OCI-LY3 (cell line): ENCODE results near the gene BPIFB2.
"Not testable (repeated sequence)": the region's sequence is repeated elsewhere in the genome, so short reads cannot be mapped to it uniquely, and the experiment has no call there.

Experiments used
- H2AFZ ChIP-seq: fragments of 200-600, 300-600 bp; shearing (Covaris generic); 2 replicates; pipeline ENCODE4 v1.6.0; 2014; ENCODE audit warnings: antibody characterized with exemption, low read depth, low read length
- H3K27ac ChIP-seq: fragments of 200-600, 300-600 bp; sonication (generic); 2 replicates; pipeline ENCODE4 v1.5.1; 2014; ENCODE audit warnings: mild to moderate bottlenecking, low read length, moderate library complexity, mixed read lengths
- H3K27me3 ChIP-seq: fragments of 200-600, 300-600 bp; sonication (generic); 2 replicates; pipeline ENCODE4 v1.6.1; 2014; ENCODE audit warnings: low read depth, low read length, mixed read lengths
- H3K36me3 ChIP-seq: fragments of 200-600, 300-600 bp; sonication (generic); replicated peaks from 2 replicates; pipeline ENCODE3; 2014; ENCODE audit warnings: low read depth, low read length, mixed read lengths
- H3K4me1 ChIP-seq: fragments of 300-600, 200-600 bp; sonication (generic); 2 replicates; pipeline ENCODE4 v1.6.1; 2014; ENCODE audit warnings: low read length, mixed read lengths
- H3K4me2 ChIP-seq: fragments of 200-600, 300-600 bp; sonication (generic); 2 replicates; pipeline ENCODE4 v1.6.1; 2014; ENCODE audit warnings: low read length, mixed read lengths
- H3K4me3 ChIP-seq: fragments of 300-600, 200-600 bp; sonication (generic); 2 replicates; pipeline ENCODE4 v1.5.1; 2014; ENCODE audit warnings: antibody characterized with exemption, mild to moderate bottlenecking, low read length, moderate library complexity
- H3K79me2 ChIP-seq: fragments of 300-600, 200-600 bp; shearing (Covaris generic); 2 replicates; pipeline ENCODE4 v1.6.1; 2014; ENCODE audit warnings: mild to moderate bottlenecking, low read length, mixed read lengths
- H3K9ac ChIP-seq: fragments of 300-600, 200-600 bp; shearing (Covaris generic); 2 replicates; pipeline ENCODE4 v1.6.0; 2014; ENCODE audit warnings: mild to moderate bottlenecking, low read length, moderate library complexity
- H3K9me3 ChIP-seq: fragments of 200-600, 300-600 bp; shearing (Covaris generic); 2 replicates; pipeline ENCODE4 v1.6.1; 2014; ENCODE audit warnings: low read length, mixed read lengths; ENCODE audit not compliant: insufficient read depth
- H4K20me1 ChIP-seq: fragments of 200-600, 300-600 bp; sonication (generic); 2 replicates; pipeline ENCODE4 v1.6.1; 2016; ENCODE audit warnings: low read length, mixed read lengths; ENCODE audit not compliant: insufficient read depth
- CTCF ChIP-seq: fragments of 200-600, 300-600 bp; sonication (generic); IDR thresholded peaks from 2 replicates; pipeline ENCODE4 v1.5.1; 2014; ENCODE audit warnings: antibody characterized with exemption, low read length, low read depth
- EZH2phosphoT487 ChIP-seq: fragments of 200-600 bp; shearing (Covaris generic); IDR thresholded peaks from 2 replicates; pipeline ENCODE4 v1.6.1; 2018; ENCODE audit warnings: antibody characterized with exemption, mixed run types, low read depth

BPIFB2 gene

GRCh38 chr20:32960849-32961731 is 46.4 kb upstream of the BPIFB2 start:
- Histone ChIP-seq H4K20me1 (no peaks in the 10 kb centered on the region), H3K9me3 (peaks cover 6% of the 10 kb centered on the region; the same call in 1 of the 2 replicates), H3K4me2 (no peak overlapping the region), H3K36me3 (peaks cover 3% of the 10 kb centered on the region), H2AFZ (no peak overlapping the region), H3K27me3 (no peaks in the 10 kb centered on the region), H3K27ac (no peak overlapping the region), H3K79me2 (no peaks in the 10 kb centered on the region), H3K9ac (no peak overlapping the region), H3K4me3 (no peak overlapping the region), H3K4me1 (no peaks in the 10 kb centered on the region)
- TF ChIP-seq EZH2phosphoT487 (no peak), CTCF (no peak)

GRCh38 chr20:32962053-32962452 is 45.5 kb upstream of the BPIFB2 start:
- no peaks in the 10 kb centered on the region for H4K20me1 ChIP-seq
- no peak overlapping the region for H3K4me3 ChIP-seq
- no peak for TF ChIP-seq CTCF
- no peak for TF ChIP-seq EZH2phosphoT487
- H3K9ac ChIP-seq, result no peak overlapping the region
- no peak overlapping the region for H2AFZ ChIP-seq
- no peak overlapping the region for H3K4me2 ChIP-seq
- H3K27me3 ChIP-seq, result no peaks in the 10 kb centered on the region
- H3K4me1 ChIP-seq, result peaks cover 5% of the 10 kb centered on the region
- no peaks in the 10 kb centered on the region for H3K79me2 ChIP-seq
- H3K27ac ChIP-seq, result no peak overlapping the region
- peaks cover 3% of the 10 kb centered on the region for H3K36me3 ChIP-seq
- peaks cover 6% of the 10 kb centered on the region; the same call in 1 of the 2 replicates for H3K9me3 ChIP-seq

GRCh38 chr20:32962646-32963045 is 44.9 kb upstream of the BPIFB2 start:
- H2AFZ ChIP-seq, H3K27ac ChIP-seq, H3K27me3 ChIP-seq, H3K79me2 ChIP-seq, H3K9me3 ChIP-seq, H3K9ac ChIP-seq, H3K4me2 ChIP-seq, H4K20me1 ChIP-seq, H3K36me3 ChIP-seq, H3K4me3 ChIP-seq: not testable (repeated sequence)
- peaks cover 11% of the 10 kb centered on the region for H3K4me1 ChIP-seq

- H4K20me1 ChIP-seq, result no peaks in the 10 kb centered on the region
- H2AFZ ChIP-seq, result no peak overlapping the region
- no peak overlapping the region for H3K27ac ChIP-seq
- no peak overlapping the region for H3K9ac ChIP-seq
- no peak overlapping the region for H3K4me2 ChIP-seq
- no peaks in the 10 kb centered on the region for H3K9me3 ChIP-seq
- H3K4me1 ChIP-seq, result peaks cover 12% of the 10 kb centered on the region
- no peak for TF ChIP-seq EZH2phosphoT487
- no peaks in the 10 kb centered on the region for H3K79me2 ChIP-seq
- no peaks in the 10 kb centered on the region for H3K27me3 ChIP-seq
- H3K36me3 ChIP-seq, result no peaks in the 10 kb centered on the region
- H3K4me3 ChIP-seq, result no peak overlapping the region
Observed at GRCh38 chr20:32963176-32963575, 44.3 kb upstream of the BPIFB2 start.

- H3K9ac ChIP-seq, result no peak overlapping the region
- H3K4me2 ChIP-seq, result no peak overlapping the region
- H3K4me3 ChIP-seq, result no peak overlapping the region
- peaks cover 14% of the 10 kb centered on the region for H3K4me1 ChIP-seq
- no peaks in the 10 kb centered on the region for H3K9me3 ChIP-seq
- no peak overlapping the region for H3K27ac ChIP-seq
- TF ChIP-seq EZH2phosphoT487 (no peak), CTCF (no peak)
- no peaks in the 10 kb centered on the region for H3K79me2 ChIP-seq
- no peaks in the 10 kb centered on the region for H3K36me3 ChIP-seq
- H2AFZ ChIP-seq, result no peak overlapping the region
- H3K27me3 ChIP-seq, result no peaks in the 10 kb centered on the region
- no peaks in the 10 kb centered on the region for H4K20me1 ChIP-seq
Observed at GRCh38 chr20:32964575-32964974, 42.9 kb upstream of the BPIFB2 start.
